HTERT RPE-1 (cell line): ENCODE data around the gene TMEM43.

ENCODE experiments used
- in situ Hi-C: fragments of 300-500 bp; cut with MboI; formaldehyde crosslinking; loops from 4 replicates; pipeline ENCODE4 v1.14.3; 2020; ENCODE audit warnings: low sequenced_read_pairs

The TMEM43 gene

DNA sequence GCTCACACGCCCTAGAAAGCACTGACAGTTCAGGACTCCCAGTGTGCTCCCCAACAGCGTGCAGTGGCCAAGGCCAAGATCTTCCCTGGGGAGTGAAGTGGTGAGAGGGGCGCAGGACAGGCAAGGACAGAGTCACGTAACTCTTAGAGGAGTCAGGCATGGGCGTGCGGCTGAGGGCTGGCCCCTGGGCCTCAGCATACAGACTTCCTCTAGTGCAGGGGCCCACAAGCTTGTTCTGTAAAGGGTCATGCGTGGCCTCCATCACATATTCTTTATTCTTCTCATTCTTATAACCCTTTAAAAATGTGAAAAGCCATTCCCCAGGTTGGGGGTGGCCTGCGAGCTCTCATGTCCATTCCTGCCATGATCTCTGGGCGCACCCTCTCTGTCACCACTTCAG is 25.2 kb downstream of the TMEM43 start:
- in situ Hi-C loops: no loop called here

DNA sequence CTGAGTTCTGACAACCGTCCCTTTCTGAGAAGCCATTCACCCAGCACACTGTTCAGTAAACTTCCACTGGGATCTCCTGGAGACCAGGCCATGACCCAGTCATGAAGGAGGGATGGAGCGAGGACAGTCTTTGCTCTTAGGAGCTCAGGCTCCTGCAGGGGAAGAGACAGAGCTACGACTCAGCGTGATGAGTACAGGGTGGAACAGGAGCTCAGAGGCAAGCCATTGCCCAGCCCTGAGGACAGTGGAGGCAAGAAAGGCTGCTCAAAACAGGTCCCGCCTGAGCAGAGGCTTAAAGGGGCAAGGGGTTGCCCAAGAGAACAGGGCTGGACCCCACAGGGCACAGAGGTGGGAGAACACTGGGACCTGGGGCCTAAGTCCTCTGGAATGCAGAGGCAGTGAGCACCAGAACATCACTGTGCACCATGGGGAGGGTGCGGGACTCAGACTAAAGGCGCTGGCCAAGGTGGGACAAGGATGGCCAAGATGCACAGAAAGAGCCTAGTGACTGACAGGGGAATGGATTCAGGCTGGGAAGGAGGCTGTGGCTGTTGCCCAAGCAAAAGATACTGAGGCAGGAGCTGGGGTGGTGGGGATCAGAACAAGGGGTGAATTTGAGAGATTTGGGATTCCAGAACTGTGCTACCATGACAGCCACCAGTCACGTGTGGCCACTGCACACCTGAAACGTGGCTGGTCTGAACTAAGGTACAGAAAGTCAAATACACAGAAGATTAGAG is 25.8 kb downstream of the TMEM43 start:
- in situ Hi-C loops: no loop called here

DNA sequence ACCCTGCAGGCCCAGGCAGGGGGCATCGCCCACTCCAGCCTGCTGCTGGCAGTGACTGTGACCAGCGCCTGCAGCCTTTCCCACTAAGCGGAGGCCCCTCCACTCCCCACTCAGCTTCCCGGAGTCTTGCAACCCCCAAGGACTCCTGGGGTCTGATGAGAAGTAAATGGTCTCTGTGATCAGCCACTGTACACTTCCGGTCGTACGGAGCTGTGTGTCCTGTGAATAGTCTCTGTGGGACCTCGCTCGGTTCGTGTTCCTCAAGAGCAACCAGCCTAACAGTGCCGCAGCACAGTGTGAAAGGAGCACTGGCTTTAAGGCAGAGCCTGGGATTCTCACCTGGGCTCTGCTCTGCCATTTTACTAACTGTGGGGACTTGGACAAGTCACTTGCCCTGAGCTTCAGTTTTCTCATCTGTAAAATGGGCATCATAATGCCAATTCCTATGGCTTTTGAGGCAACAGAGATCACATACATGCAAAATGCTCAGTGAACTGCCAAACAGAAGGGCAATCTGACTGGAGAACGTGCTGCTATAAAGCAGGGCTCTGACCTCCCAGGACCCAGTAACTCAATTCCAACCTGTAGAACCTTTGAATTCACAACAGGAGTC is 26.7 kb downstream of the TMEM43 start:
- in situ Hi-C loops: no loop called here

DNA sequence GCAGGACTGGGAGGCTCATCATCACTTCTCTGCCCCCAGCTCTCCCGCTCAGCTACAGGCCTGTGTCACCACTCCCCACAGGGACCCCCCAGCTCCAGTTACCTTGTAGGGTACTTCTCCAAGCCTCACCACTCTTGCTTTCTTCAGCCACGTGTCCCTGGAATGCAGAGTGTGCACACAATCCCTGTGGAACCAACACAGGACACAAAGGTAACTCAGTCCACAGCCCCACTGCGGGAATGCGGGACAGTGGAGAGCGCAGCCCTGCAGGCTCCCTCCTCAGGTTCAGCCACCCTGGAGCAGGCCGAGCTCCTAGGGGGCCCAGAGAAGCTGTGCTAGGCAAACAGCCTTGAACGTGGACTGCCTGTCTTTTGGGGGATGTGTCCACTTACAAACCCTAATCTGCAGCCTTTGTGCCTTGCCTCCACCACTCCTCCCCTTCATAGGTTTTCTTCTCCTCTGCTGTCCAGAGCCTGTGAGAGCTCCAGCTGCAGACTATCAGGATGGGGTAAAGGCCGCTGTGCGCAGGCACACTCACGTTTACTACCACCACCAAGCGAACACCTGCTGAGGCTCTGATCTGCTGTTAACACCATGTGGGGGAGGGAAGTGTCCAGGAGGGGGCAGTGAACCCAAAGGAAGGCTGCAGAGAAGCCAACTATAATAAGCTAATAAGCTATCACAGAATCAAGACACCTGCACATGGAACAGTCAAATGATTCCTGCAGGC is 27.5 kb downstream of the TMEM43 start:
- in situ Hi-C loops: no loop called here

DNA sequence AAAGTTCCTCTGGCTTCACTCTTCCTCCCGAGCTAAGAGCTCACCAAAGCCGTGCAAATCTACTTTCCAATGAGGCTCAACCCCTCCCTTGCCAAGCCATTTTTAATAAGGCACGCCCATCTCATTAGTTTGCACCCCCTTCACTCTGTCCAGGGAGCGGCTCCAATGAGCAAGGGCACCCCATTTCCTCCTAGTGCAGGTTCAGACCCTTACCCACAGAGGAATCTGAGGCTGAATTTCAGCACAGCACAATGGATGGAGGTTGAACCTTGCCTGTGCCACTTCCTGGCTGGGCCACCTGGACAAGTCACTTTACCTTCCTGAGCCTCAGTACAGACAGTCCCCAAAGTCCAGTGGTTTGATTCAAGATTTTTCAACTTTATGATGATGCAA is 28.1 kb downstream of the TMEM43 start:
- in situ Hi-C loops: no loop called here

DNA sequence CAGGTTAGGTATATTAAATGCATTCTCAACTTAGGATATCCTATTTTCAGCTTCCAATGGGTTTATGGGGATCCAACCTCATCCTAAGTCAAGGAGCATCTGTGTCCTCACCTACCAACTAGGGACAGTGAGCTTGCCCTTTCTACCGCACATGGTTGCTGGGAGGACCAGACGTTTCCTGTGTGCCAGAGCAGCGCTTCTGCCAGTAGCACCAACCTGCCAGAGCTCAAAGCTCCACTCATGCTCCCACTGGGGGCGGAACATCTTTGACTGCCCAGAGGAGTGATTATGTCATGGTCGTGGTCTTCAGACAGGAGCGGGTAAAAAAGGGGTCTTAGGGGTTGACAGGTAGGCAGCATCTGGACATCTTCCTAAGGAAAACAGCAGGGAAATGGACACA is 28.8 kb downstream of the TMEM43 start:
- in situ Hi-C loops: no loop called here

DNA sequence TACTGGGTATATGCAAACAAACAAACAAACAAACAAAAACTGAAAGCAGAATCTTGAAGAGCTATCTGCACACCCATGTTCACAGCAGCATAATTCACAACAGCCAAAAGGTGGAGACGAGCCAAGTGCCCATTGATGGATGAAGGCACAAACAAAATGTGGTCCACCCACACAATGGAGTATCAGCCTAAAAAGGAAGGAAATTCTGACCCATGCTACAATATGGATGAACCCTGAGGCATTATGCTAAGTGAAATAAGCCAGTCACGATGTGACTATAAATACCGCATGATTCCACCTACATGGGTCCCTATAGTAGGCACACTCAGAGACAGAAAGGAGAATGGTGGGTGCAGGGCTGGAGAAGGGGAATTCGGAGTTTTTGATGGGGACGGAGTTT is 29.4 kb downstream of the TMEM43 start:
- in situ Hi-C loops: no loop called here

DNA sequence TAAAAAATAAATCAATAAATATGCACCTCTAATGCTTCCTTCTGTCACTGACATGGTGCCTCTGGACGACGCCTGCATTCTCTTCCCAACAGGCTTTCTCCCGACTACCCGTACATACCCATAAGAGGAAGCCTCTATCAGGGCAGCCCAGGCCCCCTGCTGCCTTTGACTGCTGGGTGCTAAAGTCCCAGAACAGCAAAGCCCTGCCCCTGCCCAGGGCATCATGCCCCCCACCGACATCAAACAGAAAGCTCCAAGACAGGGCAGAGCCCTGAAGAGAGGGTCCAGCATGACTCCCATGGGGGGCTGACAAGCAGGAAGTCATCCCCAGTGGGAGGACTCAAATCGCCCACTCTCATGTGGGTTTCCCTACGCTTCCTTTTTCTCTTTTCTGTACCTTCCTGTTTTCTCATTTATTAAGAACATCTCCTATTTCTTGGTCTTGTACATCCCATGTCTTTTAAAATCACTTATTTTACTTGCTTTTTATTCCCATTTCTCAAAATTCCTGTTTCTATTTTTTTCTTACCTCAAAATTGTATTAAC is 30.1 kb downstream of the TMEM43 start:
- in situ Hi-C loops: no loop called here

DNA sequence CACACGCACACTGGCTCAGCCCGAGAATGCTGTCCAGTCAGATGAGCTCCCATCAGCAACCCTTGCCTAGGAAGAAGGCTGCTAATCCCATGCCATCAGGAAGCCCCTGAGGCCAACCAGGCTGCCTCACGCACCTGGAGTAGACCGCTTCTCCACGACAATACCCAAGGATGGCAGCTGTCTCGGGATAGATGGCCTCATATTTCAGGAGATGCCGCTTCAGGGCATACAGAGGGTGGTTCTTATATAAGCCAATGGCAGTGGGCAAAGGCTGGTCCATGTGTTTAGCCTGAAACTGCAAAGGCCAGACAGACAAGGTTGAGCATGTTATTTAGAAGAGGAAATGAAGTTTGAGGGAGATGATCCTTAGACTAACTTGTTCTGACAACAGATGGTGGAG is 31.3 kb downstream of the TMEM43 start:
- in situ Hi-C loops: no loop called here

DNA sequence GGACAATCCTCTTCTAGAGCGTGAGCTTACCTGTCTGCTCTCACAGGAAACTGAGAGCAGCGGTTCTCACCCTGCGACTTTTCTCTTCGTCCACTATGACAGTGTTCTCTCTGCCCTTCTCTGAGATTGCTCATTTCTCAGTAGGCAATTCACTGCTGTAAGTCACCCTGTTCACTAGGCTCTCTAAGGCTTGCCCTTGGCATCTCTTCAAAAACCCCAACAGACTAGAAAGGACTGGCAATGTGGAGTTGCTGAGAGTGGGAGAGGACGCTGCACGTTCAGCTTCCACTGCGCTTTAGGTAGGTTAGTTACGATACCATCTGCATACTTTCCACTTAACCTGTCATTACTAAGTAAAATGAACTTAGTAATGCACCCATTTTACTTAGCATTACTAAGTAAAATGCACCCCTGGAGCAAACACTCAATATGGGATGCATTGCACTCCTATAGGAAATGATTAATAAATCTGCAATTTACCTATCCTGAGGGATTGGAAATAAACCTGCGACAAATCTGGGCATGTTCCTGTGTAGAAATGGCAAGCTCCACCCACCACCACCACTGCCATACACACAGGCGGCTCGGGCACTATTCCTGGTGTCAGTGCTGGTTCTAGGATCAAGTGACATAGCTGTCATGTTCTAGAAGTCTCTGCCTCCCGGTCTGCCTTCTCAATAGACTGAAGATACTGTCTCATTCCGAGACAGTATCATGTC is 32.1 kb downstream of the TMEM43 start:
- in situ Hi-C loops: no loop called here

DNA sequence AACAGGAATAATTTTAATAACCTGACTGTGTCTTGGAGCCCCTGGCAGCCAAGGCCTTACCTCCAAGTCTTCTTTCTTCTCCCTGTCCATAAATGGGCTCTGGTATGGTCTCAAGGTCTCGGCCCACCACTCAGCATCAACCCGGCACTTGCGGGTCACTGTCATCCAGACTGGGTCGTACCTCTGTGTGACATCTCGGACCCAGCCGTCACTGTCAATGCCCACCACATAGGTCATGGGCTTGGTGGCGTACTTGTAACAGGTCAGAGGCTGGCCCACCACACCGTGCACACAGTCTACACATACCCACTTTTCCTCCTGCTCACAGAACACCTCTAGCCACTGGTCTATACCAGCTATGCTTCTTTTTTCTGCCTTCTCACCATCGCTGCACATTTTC is 33.1 kb downstream of the TMEM43 start:
- in situ Hi-C loops: no loop called here

DNA sequence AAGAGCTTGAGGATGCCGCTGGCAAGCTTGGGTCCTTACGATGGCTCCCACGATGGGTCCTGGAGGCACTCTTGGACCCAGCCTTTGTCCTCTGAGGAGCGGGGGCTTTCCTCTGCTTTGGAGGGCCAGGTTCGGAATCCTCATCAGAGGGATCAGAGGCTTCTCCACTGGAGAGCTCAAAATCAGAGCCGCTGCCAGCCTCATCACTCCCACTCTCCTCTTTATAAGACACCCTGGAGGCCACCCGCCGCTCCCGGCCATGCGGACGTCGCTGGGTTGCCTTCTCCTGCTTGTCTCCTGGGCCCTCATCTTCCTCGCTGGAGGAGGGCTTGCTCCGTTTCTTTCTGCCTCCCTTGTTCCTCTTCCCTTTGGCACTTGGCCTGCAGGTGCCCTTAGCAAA is 33.5 kb downstream of the TMEM43 start:
- in situ Hi-C loops: no loop called here

DNA sequence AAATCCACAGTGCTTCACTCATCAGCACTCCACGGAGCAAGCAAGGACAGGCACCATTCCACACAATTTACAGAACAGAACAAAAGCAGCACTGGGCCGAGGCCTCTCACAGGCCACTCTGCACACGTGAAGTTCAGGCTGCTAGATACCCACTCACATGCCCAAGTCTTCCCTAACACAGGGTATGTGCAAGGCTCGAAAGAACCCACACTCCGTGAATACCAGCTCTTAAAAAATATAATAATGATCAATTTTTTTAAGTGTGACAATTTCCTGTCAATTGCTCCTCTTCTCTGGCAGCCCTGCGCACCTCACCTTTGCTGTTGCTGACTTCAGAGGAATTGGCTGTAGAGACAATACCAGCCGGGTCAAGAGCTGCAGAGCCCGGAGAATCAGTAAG is 34.6 kb downstream of the TMEM43 start:
- in situ Hi-C loops: no loop called here

DNA sequence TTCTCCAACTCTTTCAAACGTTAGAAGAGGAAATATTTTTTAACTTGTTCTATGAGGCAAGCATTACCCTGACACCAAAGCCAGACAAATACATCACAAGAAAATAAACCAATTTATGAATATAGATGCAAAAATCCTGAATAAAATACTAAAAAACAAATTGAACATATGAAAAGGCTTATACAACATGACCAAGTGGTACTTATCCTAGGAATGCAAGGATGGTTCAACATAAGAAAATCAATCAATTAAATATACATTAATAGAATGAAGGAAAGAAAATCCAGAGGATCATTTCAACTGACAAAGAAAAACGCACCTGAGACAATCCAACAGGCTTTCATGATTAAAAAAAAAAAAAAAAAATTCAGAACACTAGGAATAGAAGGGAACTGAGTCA is 36.4 kb downstream of the TMEM43 start:
- in situ Hi-C loops: no loop called here

DNA sequence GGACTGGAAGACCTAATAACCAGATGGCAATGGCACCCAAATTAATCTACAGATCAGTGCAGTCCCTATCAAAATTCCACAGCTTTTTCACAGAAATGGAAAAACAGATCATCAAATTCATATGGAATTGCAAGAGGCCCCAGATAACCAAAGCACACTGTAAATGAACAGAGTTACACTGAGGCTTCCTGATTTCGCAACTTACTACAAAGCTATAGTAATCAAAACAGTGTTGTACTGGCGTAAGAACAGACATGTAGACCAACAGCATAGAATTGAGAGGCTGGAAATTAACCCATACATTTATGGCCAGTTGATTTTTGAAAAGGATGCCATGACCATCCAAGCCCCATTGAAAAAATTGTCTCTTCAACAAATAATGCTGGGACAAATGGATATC is 37.3 kb downstream of the TMEM43 start:
- in situ Hi-C loops: no loop called here

DNA sequence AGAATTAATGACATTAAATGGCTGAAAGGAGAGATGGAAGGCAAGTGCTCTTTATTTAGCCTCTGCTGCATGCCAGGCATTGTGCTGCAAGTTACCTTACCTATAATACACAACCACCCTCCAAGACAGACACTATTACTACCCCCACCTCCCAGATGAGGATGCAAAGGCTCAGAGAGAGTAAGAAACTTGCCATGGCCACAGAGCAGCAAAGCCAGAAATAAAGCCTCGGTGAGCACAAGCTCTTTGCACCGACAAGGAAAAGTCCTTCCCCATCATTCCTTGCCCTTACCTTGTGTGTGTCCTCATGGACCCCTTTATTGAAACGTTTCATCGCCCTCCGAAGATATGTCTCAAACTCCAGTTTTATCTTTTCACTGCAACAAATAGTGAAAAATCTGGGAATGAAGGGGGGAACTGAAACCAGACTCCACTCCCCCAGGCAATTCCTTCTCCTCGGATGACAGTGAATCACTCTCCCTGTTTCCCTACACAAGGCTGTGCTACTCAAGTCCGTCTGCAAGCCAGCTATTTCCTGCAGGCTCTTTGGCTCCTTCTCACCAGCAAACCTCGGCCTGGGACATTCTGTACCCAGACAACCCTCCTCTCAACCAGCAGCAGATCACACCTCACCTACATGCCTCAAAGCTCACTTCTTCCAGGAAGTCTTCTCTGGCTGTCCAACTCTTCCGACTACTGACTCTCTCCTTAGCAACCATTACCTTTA is 42.2 kb downstream of the TMEM43 start:
- in situ Hi-C loops: no loop called here

DNA sequence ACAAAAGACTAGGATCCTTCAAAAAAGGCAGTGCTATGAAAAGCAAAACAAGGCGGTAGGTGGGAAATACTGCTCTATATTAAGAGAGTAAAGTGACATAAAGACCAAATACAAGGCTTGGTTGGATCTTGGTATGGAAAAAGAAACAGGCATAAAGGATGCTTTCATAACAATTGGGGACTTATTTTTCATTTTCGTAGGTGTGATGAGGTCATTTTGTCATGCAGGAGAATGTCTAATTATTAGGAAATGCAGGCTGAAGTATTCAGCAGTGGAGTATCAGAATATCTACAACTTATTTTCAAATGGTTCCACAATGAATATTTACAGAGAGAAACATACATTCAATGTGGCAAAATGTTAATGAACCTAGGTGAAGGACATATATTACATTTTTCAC is 44.6 kb downstream of the TMEM43 start:
- in situ Hi-C loops: no loop called here

DNA sequence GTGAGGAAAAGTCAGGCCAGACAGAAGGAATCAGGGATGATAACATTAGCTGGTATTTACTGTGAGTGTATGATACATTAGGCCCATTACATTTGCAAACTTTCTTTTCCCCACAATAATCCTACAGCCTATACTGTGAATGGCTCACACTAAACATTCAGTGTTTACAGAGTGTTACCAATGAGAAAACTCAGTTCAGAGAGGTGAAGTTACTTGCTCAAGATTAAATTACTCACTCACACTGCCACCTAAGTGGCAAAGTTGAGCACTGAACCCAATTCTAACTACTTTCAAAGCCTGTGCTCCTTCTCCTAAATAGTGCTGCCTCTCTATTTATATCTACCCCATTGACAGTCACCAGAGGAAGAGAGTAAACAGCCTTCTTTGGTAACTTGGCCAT is 45.0 kb downstream of the TMEM43 start:
- in situ Hi-C loops: no loop called here

DNA sequence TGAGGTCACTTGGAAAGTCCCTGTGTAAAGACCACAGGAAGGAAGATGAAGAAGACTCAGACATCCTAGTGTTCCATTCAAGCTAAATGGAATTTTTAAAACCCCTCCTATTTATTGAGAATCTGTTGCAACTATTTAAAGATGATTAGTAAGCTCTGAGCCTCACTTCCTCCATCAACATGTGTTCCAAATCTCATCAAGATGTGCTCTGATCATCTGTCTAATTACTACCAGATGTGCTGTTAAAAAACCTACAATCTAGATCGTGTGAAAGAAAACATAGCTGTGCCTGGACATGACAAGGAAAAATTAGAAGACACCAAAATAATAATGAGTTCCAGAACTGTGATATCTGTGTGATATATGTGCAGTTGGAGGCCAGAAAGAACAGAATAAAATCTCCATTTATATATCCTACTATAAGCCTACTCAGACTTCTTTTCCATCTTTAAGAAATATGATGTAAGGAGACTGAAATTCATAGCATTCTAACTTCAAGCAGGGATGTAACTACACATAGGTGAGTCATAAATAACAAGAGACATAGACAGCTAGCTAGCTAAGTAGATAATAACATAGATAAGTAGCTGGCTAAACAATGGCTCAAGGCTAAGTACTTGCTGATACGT is 45.8 kb downstream of the TMEM43 start:
- in situ Hi-C loops: no loop called here

DNA sequence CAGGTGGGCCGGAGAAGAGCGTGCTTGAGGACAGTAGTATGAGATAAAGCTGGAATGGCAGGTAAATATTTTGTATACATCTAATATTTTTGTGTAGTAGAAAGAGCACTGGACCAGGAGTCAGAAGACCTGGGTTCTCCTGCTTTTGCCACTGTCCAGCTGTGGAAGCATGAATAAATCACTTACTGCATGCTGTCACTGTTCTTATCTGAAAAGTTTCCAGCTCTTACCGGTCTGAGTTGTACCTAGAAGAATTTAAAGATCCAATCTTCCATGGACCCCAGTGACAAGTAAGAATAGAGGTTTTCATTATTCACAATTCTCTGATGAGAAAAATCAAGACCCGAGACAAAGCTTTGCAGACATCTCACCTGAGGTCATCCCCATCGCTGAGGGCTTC is 47.6 kb downstream of the TMEM43 start:
- in situ Hi-C loops: no loop called here
